Kidney glomerular epithelial cell (primary cell): Measurements from ENCODE around the gene HIPK4.
A peak's percentile ranks its signal among the peaks of the same experiment; 100 is the strongest.
"Not testable (repeated sequence)": the region's sequence is repeated elsewhere in the genome, so short reads cannot be mapped to it uniquely, and the experiment has no call there.

Source experiments
- DNase-seq: peaks from one replicate; lab custom pipeline; 2025; lab: John Stamatoyannopoulos, UW

HIPK4 gene

GRCh38 chr19:40417643-40417981 lies 27.6 kb upstream of the HIPK4 start:
- no peak for DNase-seq

DNA sequence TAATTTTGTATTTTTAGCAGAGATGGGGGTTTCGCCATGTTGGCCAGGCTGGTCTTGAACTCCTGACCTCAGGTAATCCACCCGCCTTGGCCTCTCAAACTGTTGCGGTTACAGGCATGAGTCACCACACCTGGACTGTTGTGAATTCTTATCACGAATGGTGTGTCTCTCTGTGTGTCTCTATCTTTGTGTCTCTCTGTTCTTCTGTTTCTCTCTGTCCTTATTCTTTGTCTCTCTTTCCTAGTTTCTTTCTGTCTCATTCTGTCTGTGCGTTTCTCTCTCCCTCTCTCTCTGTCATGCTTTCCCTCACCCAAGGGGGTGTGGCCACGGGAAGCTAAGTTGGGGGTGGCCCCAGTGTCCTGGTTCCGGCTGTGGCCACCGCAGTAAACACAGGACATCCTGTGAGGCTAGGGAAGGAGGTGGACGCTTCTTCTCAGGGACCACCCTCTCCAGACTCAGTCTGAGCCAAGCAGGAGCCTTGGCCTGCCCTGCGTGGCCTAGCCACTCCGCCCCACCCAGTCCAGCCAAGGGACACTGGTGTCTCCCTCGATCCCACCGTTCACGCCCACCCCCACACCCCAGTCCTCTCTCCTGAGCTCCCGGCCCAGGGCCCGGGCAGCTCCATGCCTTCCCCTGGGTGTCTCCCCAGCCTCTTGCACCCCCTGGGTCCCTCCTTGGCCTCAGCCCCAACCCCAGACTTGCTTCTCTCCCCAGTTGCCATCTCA lies 27.1 kb upstream of the HIPK4 start:
- DNase-seq, result no peak

- DNase-seq, result no peak
Measured at GRCh38 chr19:40415768-40416167, 25.8 kb upstream of the HIPK4 start.

- peak; percentile 8 for DNase-seq
Measured at GRCh38 chr19:40414542-40415535, 24.9 kb upstream of the HIPK4 start.

DNA sequence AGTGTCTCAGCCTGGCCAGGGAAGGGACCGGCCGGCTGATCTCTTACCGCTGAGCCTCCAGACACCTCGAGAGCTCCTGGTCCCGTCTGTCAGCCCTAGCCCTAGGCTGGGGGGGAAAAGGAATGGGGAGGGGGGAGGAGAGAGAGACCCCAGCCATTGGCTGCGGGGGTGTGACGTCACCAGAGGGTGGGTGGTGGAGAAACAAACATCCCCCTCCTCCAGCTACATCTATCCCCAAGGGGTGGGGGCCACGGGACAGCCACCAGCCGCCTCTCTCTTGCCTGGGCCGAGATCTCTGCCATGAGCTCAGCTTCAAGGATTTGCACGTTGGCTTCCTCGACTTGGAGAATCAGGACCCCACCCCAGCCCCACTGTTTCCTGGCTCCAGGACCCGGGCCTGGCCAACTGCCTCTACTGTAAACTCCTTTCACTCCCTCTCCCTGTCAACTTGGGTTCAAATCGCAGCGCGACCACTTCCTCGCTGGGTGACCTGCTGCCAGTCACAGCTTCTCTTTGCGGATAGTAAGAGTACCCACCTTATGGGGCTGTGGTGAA lies 23.4 kb upstream of the HIPK4 start, which contains the start of gene PRX:
PRX (minus strand) TSS at position 88 of the 555 bp plus-strand sequence. CDS start 5,446 bp downstream, outside the sequence.
- DNase-seq, result no peak

DNA sequence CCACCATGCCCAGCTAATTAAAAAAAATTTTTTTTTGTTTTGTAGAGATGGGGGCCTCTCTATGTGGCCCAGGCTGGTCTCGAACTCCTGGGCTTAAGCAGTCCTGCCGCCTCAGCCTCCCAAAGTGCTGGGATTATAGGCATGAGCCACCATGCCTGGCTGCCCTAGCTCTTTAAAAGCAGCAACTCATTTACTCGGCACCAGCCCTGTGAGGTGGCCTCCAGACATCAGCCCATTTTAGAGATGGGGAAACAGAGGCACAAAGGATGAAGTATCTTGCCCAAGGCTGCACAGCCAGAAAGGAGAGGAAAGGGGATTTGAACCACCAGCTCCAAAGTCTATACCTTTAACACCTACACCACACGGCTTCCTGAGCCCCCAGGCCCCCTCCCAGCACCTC lies 22.9 kb upstream of the HIPK4 start:
- no peak for DNase-seq

GRCh38 chr19:40411958-40412499 lies 22.0 kb upstream of the HIPK4 start:
- DNase-seq, result no peak

DNA sequence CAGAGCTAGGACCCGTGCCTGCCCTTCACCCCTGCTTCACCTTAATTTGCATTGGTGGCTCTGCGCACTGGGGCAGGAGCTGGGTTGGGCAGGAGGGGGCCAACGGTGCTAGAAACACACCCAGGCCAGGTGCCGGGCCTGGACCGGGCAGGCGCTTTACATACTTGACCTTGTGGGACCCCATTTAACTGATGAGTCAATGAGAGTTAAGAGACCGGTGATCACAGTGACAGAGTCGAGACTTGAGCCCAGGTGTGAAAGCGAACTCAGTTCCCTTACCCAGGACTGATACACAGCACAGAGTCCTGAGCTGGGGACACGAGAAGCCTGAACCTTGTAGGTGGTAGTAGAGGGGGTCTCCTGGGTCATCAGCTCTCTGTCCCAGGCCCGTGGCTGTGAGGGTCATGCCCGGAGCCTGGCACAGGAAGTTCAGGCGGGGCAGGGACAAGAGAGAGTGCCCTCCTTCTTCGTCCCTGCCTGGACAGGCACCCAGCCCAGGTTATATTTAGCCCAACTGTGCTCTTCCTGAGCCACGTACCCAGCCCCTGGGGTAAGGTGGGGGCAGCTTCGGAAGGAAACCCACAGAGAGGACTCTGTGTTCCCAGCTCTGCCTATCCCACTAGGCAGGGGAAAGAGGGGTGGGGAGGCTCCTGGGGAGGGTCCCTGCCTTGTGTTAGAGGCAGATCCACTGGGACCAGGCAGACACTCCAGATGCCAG lies 21.3 kb upstream of the HIPK4 start:
- DNase-seq, result no peak

DNA sequence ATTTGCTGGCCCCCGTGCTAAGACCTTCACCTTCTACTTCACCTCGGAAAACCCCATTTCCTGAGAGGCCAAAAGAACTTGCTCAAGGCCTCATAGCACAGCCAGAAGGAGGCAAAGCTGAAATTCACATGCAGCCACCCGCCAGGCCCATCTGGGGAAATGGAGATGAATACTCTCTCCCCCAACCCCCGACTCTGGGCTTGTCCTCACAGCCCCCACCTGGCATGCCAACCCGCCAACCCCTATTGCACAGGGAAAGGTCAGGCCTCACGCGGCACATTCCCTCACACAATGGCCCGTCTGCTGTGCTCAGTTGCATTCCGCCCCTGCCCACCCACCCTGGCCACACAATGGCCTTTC lies 20.0 kb upstream of the HIPK4 start:
- no peak for DNase-seq

DNA sequence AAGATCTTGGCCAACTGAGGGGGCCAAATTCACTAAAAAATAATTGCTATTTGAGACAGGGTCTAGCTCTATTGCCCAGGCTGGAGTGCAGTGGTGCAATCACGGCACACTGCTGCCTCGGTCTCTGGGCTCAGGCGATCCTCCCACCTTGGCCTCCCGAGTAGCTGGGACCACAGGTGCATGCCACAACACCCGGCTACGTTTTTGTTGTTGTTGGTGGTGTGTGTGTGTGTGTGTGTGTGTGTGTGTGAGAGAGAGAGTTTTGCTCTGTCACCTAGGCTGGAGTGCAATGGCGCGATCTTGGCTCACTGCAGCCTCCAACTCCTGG lies 18.6 kb upstream of the HIPK4 start:
- not testable (repeated sequence) for DNase-seq

DNA sequence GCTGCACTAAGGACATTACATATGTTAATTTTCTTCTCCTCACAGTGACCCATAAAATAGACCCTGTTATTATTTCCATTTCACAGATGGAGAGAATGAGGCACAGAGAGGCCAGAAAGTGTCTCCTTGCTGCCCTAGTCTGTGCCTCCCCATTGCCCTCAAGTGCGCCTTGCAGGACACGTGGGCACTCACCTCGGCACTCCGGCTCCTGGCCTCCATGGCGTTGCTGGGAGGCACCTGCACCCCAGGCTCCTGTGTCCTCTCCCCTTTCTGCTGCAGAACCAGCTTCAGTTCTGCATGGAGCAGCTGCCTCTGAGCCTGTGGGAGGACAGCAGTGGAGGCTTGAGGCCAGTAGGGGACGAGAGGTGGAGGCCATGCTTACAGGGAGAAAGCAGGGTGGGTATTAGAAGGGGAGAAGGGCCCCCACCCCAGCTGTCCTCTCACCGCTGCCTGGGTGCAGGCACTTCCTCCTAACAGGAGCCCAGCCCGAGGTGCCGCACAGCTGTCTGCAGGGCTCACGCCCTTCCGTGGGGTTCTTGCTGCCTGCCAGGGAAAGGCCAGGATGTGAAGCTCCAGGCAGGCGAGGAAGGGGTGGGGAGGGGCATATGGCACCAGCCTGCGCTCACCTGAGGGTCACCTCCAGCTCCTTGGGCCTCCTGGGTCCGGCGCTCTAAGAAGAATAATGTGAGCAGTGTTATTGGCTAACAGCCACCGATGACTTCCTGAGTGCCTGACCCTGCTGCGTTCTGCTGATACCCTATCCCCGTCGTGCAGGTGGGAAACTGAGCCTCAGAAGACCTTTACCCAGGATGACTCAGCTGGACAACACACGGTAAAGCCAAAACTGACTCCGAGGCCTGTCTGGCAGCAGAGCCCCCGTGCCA lies 18.0 kb upstream of the HIPK4 start:
- DNase-seq, result no peak

- peak; percentile 75 for DNase-seq
Measured at GRCh38 chr19:40403262-40403984, 13.4 kb upstream of the HIPK4 start.

DNA sequence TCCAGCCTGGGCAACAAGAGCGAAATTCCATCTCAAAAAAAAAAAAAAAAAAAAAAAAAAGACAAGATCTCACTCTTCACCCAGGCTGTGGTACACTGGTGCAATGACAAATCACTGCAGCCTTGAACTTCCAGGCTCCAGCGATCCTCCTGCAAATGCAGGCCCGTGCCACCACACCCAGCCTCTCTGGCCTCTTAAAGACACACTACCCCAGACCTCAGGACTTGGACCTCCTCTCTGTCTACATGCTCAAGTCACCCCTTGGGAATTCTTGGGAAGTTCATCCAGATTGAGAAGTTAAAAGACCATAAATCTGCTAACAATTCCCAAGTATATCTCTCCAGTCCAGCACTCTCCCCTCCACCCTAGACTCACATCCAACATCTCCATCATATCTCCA lies 10.6 kb upstream of the HIPK4 start:
- DNase-seq, result no peak

DNA sequence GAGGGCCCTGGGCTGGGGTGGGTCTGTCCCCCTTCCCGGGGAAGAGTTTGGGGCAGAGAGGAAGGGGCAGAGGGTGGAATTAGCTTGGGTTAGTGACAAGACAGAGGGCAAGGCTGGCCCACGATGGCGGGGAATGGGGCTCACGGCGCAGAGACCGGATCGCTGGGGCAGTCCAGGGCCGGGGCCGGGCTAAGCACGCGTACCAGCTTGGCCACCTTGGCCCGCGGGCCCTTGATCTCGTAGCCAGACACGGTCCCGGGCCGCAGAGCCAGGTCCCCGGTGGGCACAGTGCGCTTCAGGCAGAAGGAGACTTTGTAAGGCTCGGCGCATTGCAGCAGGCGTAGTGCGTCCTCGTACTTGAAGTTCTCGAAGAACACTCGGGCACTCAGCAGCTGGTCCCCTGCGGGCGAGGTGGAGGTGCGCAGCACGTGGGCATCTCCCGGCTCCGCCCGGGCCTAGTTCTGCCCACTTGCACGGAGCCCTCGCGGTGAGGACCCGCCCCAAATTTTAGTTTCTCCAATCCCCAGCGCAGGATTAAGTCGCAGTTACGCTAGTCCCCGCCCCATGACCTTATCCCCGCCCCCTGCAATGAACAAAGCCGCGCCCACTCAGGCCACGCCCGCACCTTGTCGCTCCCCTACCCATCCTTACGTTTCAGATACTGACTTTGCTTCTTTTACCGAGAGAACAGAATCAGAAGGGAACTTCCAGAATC lies 8.6 kb upstream of the HIPK4 start:
- no peak for DNase-seq

DNA sequence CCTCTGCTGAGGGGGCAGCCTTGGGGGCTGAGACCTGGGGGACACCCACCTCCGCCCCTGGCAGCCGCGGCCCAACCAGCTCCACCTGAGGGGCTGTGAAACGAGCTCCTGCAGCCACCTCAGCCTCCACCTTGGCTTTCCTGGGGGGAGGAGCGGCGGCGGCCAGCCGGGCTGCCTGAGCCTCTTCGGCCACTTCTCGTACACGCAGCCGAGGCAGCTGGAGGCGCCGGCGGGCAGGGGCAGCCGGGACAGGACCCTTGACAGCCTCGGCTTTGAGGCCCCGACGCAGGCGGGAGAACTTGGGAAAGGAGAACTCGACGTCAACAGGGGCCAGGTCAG lies 7.6 kb upstream of the HIPK4 start:
- DNase-seq, result no peak

DNA sequence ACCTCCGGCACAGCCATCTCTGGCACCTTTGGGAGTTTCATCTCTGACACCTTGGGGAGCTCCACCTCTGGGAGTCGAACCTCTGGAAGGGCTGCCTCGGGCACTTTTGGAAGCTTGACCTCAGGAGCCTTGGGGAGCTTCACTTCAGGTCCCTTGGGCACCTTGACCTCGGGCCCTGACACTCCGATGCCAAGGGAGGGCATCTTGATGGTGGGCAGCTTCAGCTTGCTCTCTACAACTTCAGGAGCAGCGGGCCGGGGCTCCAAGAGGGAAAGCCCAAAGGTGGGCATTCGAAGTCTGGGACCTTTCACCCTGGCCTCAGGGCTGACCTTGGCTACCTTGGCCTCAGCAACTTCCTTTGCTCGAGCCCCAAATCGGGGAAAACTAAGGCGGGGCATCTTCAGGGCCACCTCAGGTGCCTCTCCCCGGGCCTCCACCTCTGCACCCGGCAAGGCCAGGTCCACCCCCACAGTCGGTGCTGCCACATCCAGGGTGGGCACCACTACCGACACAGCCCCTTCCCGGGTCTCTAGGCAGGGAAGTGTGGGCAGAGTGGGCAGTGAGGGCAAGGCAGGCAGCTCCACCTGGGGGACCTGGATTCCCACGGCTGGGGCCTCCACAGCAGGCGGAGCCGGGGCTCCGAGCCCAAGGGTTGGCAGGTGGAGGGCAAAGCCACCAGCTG lies 7.0 kb upstream of the HIPK4 start:
- no peak for DNase-seq

DNA sequence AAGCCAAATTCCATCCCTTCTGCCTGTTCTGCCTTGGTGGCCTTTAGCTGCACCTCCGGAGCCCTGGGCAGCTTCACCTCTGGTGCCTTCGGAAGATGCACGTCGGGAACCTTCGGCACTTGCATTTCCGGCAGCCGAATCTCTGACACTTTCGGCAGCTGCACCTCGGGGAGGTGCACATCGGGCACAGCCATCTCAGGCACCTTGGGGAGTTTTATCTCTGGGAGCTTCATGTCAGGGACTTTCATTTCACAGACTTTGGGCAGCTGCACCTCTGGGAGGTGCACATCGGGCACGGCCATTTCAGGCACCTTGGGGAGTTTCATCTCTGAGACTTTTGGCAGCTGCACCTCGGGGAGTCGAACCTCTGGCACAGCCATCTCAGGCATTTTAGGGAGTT lies 6.0 kb upstream of the HIPK4 start:
- DNase-seq, result no peak

GRCh38 chr19:40394816-40395210 lies 4.8 kb upstream of the HIPK4 start:
- DNase-seq, result no peak
